CD4-positive, alpha-beta T cell treated with Interleukin-2 at 100 ng/mL for 4 hours (primary cell): ENCODE measurements around the gene RIMBP2.
"Not testable (repeated sequence)": the region's sequence is repeated elsewhere in the genome, so short reads cannot be mapped to it uniquely, and the experiment has no call there.

Experiments
- DNase-seq: peaks from one replicate; pipeline ENCODE4 v3.0.0-alpha.2; 2020; ENCODE audit warnings: low spot score

Gene RIMBP2

DNA sequence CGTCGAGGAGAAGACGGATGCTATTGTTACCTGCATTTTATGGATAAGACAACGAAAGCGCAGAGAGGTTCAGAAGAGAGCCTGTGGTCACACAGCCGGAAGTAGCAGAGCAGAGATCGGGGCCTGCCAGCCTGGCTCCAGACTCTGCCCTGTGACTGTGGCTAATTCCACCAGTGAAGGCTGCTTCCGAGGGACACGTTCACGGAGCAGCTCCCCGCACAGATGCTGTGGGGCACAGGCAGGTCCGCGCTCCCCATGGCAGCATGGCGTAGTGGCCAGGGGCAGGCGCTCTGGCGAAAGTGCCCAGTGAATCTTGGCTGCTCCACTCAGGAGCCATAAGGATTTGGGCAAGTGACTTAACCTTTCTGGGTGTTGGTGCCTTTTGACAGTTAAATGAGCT, 9.8 kb downstream of the RIMBP2 start:
- no peak for DNase-seq

DNA sequence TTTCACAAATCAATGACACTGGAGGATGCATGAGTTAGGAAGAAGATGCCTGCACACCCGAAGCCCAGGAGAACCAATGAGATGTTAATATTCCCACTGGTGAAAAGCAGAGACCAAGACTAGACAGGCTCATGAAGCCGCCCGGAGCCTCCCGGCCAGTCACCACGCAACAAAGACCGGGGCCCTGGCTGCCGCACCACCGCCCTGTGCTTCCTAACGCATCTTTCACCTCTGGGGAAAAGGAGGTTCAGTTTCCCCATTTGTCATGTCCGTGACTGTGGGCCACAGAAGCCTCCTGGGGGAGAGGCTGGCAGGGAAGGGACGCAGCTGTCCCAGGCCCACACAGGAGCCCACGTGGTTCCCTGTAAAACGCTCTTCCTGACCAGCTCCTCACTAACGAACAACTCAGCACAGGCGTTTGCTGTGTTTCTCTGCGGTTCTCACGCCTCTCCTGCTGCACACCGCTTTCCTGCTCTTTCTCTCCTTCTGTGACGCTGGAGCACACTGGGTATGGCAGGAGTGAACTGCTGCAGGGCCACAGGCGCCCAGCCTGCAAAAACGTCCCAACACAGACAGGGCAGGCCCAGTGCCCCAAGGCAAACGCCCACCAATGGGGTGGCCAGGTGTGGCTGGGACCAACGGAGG, 10.8 kb downstream of the RIMBP2 start:
- no peak for DNase-seq

DNA sequence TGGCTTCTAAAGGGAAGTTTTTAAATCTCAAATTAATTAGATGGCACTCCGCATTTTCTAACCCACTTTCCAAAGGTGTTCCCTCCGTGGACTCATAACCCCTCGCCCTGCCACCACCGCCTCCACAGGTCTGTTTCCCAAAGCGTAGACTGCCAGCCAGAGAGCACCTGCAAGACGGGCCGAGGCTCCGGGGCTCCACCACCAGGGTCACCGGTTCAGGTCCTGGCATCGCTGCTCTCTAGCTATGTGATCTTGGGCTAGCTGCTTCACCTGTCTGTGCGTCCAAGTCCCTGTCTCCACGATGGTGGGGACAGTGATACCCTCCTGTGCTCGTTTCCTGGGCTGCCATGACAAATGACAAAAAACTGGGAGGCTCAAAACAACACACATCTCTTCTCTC, 11.5 kb downstream of the RIMBP2 start:
- no peak for DNase-seq

DNA sequence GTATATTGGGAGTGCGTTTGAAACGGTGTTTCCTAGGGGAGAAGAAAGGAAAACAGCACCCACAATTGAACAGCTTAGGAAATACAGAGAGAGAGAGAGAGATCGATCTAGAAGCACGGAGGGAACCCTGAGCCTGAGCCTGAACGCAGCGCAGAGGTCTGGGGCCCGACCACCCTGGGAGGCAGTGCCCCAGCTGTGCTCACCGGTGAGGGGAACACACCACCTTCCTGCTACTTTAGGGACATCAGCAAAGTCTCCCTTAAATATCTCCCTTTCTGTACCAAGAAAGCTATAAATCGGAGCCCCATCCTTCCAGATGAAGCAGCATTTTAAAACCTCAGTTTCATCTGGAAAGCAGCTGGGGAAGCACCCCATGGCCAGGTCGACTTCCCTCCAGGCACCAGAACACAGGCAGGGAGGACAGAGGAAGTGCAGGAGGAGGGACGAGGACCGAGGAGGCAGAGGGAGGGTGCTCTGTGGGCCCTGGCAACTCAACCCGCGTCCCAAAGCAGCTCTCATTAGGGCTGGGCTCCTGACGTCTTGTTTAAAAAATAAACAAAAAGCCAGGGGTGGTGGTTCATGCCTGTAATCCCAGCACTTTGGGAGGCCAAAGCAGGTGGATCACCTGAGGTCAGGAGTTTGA, 12.2 kb downstream of the RIMBP2 start:
- DNase-seq: no peak

DNA sequence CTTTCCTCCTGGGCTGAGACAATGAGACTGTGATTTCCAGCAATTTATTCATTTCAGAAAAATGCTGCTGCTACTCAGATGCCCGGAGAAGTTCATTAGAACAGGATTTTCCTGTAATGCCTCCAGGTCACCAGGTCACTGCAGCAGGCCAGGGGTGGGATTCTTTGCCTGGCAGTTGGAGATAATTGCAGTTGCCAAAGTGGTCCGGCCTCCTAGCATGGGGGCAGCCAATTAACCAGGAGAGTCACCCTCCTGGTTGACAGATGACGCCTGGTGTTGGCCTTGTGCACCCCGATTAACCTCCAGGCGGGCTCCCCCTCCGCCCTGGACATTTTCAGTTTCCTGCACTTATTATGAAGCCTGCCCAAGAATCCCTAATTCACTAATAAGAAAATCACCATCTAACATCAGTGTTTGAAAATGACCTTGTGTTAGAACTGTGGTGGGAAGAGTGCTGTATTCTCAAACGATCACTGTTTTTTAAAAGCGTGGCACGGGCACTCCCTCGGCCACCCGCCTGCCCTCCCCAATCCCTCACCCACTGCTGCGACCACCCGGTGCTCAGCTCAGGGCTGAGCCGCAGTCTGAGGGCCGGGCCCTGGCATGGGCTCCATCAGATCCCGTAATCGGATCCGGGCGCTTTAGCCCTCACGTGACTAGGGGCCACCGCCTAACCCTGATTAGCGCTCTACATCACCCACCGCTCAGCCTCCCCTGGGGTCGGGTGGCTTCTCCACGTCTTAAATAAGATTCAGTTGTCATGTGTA, 12.9 kb downstream of the RIMBP2 start:
- no peak for DNase-seq

DNA sequence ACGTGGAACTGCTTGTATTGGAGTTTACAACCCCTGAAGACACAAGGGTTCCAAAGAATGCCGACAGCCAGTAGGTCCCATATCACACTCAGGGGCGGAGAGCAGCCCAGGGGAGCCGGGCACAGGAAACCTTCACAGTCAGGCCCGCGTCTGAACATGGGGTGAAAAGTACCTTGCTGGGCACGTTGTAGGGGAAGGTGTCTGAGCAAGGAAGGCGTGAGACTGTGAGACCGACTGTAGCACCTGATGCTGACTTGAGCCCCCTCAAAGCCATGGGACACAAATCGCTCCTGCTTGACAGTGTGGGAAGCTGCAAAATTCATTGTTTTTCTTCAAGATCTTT, 14.7 kb downstream of the RIMBP2 start:
- DNase-seq: no peak

DNA sequence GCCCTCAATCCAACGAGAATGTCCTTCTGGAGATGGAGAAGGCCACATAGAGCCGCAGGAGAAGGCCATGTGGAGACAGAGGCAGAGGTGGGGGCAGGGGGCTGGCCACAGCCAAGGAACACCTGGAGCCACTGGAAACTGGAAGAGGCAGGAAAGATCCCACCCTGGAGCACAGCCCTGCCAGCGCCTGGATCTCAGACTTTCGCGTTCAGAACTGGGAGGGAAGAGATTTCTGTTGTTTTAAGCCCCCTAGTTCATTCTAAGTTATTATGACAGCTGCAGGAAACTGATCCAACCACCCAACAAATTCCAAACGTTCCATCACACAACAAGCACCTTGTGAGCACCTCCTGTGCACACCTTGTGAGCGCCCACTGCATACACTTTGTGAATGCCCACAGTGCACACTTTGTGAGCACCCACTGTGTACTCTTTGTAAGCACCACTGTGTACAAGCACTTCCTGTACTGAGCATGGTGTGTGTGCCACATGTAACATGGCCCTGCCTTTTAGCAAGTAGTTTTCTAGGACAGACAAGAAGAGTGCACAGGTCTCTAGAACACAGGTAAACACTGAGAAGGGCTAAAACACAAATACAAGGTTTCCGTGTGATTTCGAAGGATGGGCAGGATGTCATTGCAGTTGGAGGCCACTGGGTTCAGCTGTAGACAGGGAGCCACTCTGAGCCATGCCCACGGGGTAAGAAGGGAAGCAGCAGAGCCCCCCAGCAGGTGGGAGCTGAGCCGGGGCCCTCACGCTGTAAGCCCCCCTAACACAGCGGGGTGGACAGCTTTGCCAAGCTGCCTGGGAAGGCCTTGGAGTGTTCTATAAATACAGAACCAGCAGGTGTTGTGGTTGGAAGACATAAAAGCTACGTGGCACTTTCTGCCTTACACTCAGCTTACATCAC, 15.4 kb downstream of the RIMBP2 start:
- no peak for DNase-seq

DNA sequence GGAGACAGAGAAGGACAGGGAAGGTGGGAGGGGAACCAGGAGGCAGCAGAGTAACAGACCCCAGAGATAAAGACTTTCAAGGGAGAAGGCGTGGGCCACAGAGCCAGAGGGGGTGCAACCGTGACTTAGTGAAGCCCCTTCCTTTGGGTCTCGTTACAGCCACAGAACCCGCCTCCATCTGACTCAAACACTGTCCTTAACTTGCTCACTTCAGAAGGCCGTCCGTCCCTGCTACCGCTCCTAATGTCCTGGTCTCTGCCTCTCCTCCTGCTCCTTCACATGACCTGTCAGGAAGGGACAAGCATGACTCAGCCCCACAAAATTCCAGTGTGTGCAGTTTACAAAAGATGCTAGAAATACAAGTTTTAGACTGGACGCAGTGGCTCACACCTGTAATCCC, 18.0 kb downstream of the RIMBP2 start:
- DNase-seq: no peak

DNA sequence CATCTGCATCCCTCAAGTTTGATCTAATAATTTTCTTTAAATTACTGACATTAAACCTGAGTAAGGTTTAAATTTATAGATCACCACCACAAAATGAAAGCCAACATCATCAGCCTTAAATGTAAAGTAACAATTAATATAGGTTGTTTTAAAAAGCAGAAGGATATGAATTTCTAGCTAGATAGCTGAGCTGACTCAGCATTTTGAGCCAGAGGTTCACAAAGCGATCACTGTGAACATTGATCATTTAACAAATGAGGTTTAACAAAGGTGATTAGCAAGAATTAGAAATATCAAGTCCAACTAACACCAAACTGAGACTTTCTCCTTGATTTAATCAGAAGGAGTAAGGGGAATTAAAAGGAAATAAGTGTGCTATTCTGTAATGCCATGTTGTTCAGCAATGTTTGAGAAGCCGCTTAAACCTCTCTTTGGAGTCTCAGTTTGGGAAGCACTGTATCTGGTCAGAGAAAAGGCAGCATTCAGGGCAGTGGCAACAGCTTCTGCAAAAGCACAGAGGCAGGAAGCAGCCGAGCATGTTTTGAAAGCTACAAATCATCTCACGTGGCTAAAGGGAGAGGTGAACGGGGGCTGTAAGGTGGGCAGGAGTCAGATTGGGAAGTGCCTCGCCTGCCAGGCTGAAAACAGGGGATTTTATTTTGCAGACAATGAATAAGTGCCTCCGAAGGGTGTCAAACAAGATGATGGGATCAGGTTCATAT, 19.6 kb downstream of the RIMBP2 start:
- no peak for DNase-seq

DNA sequence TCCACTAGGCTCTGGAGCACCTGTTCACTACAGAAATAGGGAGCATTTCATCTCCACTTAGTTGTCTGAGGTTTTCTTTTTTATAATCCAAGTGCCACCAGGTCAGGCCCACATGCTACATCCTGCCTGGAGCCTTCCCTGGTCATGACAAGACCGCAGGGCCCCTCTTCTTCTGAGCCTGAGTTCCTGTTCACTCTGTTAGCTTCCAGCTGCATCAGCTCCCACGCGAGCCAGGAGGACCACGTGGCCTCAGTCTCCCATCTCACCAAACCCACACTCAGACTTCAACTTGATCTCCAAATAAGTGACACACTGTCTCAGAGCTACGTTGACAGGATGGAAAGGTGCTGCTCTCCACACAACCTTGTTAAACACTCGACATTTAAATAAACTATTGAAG, 21.0 kb downstream of the RIMBP2 start:
- DNase-seq: no peak

DNA sequence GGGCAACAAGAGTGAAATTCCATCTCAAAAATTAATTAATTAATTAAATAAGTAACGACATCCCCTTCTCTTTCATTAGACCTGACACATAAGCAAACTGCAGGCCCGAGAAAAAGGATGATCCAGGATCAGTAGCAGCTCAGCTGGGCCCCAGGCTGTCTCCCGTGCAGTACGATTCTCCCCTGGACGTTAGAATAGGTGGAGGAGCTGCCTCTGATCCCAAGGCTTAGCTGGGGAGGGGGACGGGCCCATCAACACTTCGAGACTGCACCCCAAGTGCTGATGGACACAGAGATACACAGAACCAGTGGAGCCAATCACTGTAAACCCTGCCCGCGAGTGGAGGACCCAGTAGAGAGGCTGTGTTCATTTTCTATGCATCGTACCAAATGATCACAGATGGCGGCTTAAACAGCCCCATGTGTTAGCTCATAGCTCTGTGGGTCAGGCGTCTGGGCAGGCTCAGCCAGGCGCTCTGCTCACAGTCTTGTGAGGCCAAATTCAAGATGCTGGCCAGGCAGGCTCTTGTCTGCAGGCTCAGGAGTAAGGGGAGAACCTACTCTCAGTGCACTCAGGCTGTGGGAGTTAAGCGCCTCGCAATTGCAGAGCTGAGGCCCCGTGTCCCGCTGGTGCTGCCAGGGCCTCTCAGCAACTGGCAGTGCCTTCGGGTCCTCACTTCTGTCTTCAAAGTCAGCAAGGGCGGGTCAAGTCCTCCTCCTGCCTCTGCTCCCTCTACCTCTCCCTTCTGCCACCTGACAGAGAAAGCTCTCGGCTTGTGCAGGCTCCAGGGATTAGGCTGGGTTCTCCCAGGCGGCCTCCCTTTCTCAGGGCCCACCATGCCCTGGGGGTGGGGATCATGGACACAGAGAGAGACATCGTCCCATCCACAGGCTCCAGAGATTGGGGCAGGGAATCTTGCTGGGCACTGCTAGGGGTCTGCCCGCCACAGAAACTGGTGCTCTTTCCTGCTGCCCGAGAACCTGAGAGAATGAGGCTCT, 26.4 kb downstream of the RIMBP2 start:
- DNase-seq: no peak

DNA sequence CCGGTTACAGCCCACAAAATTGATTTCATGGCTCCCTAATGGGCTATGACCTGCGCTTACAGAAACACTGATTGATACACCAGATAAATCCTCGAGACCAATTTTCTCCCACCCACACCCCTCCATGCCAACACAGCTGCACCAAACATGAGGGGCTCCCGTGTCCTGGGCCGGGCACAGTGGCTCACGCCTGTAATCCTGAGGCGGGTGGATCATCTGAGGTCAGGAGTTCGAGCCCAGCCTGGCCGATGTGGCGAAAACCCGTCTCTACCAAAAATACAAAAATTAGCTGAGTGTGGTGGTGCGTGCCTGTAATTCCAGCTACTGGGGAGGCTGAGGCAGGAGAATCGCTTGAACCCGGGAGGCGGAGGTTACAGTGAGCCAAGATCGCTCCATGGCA, 27.1 kb downstream of the RIMBP2 start:
- DNase-seq: not testable (repeated sequence)

DNA sequence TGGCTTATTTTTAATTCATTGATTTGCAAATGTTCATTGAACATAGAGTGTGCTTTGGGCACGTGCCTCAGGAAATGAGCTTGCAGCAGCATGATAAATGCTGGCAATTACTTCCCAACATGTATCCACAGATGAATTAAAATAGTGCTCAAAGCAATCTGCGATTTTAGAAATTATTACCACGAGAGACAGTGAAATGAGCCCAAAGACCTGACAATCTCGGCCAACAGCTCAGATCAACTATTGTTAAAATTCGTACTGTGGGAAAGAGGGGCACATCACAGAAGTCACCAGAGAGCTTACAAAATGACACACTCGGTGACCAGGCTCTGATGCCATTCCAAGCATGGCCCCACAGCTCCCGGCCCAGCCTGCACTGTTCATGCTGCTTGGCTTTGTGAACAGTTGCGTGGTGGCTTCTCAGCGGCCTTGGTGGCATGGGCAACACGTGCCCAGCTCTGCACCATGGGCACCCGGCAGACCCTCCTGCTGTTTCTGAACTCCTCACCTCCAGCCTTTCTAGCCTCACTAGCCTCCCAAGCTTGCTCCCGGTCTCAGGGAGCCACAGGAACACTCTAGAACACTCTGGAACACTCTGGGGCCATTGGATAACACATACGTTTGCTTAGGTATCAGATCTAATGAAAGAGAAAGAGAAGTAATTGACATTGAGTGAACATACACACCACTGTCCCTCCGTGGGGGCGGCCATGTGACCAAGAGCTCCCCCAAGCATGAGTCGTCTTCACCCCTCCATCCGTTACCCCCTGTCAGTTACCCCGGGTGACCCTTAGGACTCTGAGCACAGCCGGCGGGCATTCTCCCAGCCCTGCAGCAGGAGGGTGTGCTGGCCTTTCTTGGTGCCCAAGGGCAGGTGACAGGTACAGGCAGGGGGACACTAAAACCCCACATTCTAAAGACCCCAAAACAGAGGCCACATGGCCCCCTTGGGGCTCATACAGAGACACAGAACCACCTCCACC, 28.0 kb downstream of the RIMBP2 start:
- no peak for DNase-seq

DNA sequence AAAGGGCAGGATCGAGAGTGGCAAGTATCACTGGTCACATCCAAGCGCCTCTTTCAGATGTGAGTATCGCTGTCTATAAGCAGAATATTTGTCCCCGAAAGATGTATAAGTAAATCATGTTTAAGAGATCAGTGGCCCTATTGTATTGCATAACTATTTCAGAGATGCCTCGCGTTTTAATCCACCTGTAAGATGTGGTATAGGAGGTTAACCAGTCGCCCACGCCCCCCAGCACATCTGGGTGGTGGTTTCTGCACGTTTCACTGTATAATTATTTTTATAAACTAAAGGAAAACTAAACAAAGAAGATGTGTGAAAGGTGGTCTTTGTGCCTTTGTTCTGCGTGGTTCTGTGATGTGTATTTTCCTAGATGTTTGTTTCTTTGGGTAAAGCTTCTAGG, 28.9 kb downstream of the RIMBP2 start:
- DNase-seq: no peak

DNA sequence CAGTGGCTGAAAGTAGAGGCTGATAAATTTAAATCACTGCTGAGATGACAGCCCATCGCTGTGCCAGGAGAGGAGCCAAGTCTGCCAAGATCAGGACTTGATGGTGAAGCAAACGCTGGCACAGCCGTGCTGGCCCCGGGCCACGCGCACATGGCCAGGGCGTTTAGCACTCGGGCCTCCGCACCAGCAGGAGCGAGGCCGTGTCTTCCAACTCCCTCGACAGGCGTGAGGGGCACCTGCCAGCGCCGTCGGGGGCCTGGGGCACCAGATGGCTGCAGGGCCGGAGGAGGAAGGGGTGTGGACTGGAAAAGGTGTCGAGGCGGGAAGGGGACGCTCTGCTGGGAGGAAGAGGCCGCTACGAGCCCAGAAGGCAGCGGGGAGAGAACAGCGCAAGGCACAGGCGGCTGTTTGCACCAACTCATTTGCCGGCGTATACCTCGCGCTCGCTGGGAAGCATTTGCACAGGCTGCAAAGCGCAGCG, 29.5 kb downstream of the RIMBP2 start:
- DNase-seq: no peak

DNA sequence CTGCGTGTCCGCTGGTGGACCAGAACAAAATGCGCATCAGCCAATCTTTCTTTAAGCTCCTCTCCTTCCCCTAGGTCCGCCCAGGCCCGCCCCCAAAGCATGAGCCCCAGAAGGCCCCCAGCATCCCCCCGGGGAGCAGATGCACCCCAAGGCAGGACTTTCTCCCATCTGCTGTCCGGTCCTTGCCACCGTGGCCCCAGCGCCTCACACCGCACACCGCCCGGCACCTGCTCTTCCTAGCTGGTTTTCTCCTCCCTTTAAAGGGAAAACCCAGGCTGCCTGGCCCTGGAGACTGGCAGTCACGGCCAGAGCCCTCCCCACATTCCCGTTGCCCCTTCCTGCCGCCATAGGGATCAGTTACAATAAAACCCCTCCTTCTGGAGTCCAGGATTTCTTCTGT, 30.2 kb downstream of the RIMBP2 start:
- no peak for DNase-seq

DNA sequence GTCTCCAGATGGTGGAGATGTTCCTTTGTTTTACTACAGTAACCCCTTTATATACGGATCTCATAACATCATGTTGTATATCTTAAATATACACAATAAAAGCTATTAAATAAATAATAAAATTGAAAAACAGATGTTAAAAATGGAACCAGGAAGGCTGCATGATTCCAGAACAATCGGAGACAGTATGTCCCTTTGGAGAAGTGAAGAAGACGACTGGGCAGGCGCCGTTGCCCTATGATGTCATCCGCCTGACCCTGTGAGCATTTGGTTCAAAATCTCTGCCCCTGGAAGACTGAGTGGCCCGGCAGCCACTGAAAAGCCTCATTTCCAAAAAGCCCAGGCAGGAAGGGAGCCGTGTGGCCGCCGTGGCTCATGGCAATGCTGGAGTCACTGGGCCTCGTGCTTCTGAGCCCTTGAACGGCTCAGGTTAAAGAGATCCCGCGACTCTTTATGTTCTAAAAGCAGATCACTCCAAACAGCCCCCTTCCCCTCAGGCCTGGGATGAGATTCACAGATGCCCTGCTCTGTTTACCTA, 30.8 kb downstream of the RIMBP2 start:
- DNase-seq: no peak

DNA sequence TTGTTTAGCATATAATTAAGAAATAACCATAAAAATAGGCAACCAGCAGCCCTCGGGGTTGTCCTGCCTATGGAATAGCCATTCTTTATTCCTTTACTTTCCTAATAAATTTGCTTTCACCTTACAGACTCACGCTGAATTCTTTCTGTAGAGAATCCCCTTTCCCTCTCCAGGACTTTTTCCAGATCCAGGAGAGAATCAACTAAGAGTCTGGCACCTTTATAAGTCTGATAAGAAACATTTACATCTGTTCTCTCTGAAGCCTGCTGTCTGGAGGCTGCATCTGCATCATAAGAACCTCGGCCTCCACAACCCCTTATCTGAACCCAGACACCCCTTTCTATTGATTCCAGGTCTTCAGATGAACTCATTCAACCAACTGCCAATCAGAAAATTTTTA, 32.3 kb downstream of the RIMBP2 start:
- DNase-seq: no peak

DNA sequence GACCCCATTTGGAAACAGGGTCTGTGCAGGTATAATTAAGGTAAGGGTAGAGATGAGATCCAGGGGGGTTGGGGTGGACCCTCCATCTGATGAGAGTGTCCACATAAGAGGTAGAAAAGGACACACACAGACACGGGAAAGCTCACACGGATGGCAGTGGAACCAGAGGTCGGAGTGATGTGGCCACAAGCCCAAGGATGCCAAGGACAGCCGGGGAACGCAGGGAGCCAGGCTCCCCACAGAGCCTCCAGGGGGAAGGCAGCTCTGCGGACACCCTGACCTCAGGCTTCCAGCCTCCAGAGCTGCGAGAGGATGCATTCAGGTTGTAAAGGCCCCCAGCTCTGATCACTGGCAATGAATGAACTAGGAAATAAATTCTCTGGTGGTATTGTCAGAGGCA, 33.0 kb downstream of the RIMBP2 start:
- DNase-seq: no peak
